Upper lobe of left lung (tissue), 4 donors: ENCODE results near the gene ATP6V0A1.

Experiments used
- EP300 ChIP-seq, 4 donors: sonication (generic); formaldehyde crosslinking; IDR thresholded peaks; one replicate each; pipeline ENCODE4 v1.5.1; 2017; ENCODE audit warnings: antibody characterized with exemption in 4 of 4, control low read depth in 2 of 4
- POLR2A ChIP-seq, 4 donors: fragments of 450-650 bp; IDR thresholded peaks; one replicate each; pipeline ENCODE4 v1.5.1; 2016 to 2017; ENCODE audit warnings: antibody characterized with exemption in 4 of 4, mild to moderate bottlenecking in 2 of 4
- POLR2AphosphoS5 ChIP-seq, 2 donors: sonication (generic); formaldehyde crosslinking; IDR thresholded peaks; one replicate each; pipeline ENCODE4 v1.5.1; 2017; ENCODE audit warnings: antibody characterized with exemption in 2 of 2
- TF ChIP-seq, protein P1 (sequence below), 6 experiments: fragments of 450-650 bp in 4 of 6; fragments of 200-600 bp in 2 of 6; sonication (generic) in 2 of 6; IDR thresholded peaks; one replicate each; pipeline ENCODE4 v1.5.1; 2016 to 2019; ENCODE audit warnings: antibody characterized with exemption in 6 of 6

DNA sequence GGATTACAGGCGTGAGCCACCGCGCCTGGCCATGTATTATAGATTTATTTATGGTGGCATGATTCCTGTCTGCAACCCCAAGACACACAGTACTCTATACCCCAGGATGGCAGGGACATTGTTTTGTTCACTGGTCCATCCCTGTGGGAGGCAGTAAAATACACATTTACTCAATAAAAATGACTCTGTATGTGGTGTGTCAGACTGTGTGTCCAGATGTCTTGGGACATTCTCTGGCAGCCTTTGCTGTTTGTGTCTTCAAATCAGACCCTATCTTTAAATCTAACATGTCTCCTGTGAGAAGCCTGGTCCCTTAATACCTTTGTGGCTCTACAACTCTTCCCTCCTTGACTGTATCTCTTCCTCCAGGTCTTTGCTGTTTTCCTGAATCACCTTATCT is 101.6 kb downstream of the ATP6V0A1 start:
- TF ChIP-seq, protein P1, sequence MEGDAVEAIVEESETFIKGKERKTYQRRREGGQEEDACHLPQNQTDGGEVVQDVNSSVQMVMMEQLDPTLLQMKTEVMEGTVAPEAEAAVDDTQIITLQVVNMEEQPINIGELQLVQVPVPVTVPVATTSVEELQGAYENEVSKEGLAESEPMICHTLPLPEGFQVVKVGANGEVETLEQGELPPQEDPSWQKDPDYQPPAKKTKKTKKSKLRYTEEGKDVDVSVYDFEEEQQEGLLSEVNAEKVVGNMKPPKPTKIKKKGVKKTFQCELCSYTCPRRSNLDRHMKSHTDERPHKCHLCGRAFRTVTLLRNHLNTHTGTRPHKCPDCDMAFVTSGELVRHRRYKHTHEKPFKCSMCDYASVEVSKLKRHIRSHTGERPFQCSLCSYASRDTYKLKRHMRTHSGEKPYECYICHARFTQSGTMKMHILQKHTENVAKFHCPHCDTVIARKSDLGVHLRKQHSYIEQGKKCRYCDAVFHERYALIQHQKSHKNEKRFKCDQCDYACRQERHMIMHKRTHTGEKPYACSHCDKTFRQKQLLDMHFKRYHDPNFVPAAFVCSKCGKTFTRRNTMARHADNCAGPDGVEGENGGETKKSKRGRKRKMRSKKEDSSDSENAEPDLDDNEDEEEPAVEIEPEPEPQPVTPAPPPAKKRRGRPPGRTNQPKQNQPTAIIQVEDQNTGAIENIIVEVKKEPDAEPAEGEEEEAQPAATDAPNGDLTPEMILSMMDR (IDR thresholded peaks at IDR 0.05) = no peak
- TF ChIP-seq POLR2AphosphoS5 (IDR thresholded peaks at IDR 0.05) = no peak
- TF ChIP-seq POLR2A (IDR thresholded peaks at IDR 0.05) = no peak
- no peak for TF ChIP-seq EP300 (IDR thresholded peaks at IDR 0.05)
